ENCODE data around the gene MCC. TPM values are rescaled to one million over a fixed set of nuclear protein-coding genes. Genes with fewer than 3 reads are reported as not detected.

MCC gene
- total and polyA plus RNA-seq, 2 experiments from 2014 or later: 8.3 to 31.5 TPM

GRCh38 chr5:113367586-113367985 is 120.7 kb downstream of the MCC start:
- Histone ChIP-seq H3K4me1 (ENCODE audit: insufficient read depth) (no peaks in the 10 kb centered on the region), H3K4me2 (no peak overlapping the region), H3K79me2 (no peaks in the 10 kb centered on the region), H2AFZ (no peak overlapping the region), H3K27me3 (no peaks in the 10 kb centered on the region), H3K27ac (no peak overlapping the region), H3K4me3 (no peak overlapping the region), H3K9me3 (ENCODE audit: low read depth) (no peaks in the 10 kb centered on the region), H3K9me2 (replicated peaks; ENCODE audit: insufficient read depth) (no peaks in the 10 kb centered on the region), H3K36me3 (replicated peaks; ENCODE audit: insufficient read depth, low read depth) (no peaks in the 10 kb centered on the region), H4K20me1 (ENCODE audit: insufficient read depth, poor library complexity, severe bottlenecking) (no peaks in the 10 kb centered on the region)
- DNase-seq (ENCODE audit: low spot score): no peak
- TF ChIP-seq EZH2phosphoT487 (IDR thresholded peaks at IDR 0.05; ENCODE audit: low read depth, severe bottlenecking, unreplicated experiment) (no peak), EZH2 (IDR thresholded peaks at IDR 0.05; ENCODE audit: borderline replicate concordance) (no peak), CTCF (IDR thresholded peaks at IDR 0.05; ENCODE audit: poor library complexity) (no peak)
- 50% methylated on average over 1 of the region's 1 CpG for WGBS (ENCODE audit: low lambda C conversion rate, missing lambda C conversion rate)

DNA sequence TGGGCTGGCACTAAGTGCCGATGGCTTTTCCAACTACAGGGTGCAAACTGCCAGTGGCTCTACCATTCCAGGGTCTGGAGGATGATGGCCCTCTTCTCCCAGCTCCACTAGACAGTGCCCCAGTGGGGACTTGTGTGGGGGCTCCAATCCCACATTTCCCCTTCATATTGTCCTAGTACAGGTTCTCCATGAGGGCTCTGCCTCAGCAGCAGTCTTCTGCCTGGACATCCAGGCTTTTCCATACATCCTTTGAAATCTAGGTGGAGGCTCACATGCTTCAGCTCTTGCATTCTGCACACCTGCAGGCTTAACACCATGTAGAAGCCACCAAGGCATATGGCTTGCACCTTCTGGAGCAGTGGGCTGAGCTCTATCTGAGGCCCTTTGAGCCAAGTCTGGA is 123.8 kb downstream of the MCC start:
- Histone ChIP-seq H3K4me2 (no peak overlapping the region), H3K9me2 (replicated peaks; ENCODE audit: insufficient read depth) (no peaks in the 10 kb centered on the region), H3K4me1 (ENCODE audit: insufficient read depth) (no peaks in the 10 kb centered on the region), H2AFZ (no peak overlapping the region), H3K4me3 (no peak overlapping the region), H3K27ac (no peak overlapping the region), H4K20me1 (ENCODE audit: insufficient read depth, poor library complexity, severe bottlenecking) (no peaks in the 10 kb centered on the region), H3K36me3 (replicated peaks; ENCODE audit: insufficient read depth, low read depth) (no peaks in the 10 kb centered on the region), H3K79me2 (no peaks in the 10 kb centered on the region), H3K9me3 (ENCODE audit: low read depth) (no peaks in the 10 kb centered on the region), H3K27me3 (no peaks in the 10 kb centered on the region)
- no peak for DNase-seq (ENCODE audit: low spot score)
- 100% methylated on average over 1 of the region's 1 CpG for WGBS (ENCODE audit: low lambda C conversion rate, missing lambda C conversion rate)
- TF ChIP-seq EZH2phosphoT487 (IDR thresholded peaks at IDR 0.05; ENCODE audit: low read depth, severe bottlenecking, unreplicated experiment): no peak
- TF ChIP-seq EZH2 (IDR thresholded peaks at IDR 0.05; ENCODE audit: borderline replicate concordance): no peak
- no peak for TF ChIP-seq CTCF (IDR thresholded peaks at IDR 0.05; ENCODE audit: poor library complexity)

- TF ChIP-seq CTCF (IDR thresholded peaks at IDR 0.05; ENCODE audit: poor library complexity): no peak
- TF ChIP-seq EZH2phosphoT487 (IDR thresholded peaks at IDR 0.05; ENCODE audit: low read depth, severe bottlenecking, unreplicated experiment): no peak
- TF ChIP-seq EZH2 (IDR thresholded peaks at IDR 0.05; ENCODE audit: borderline replicate concordance): no peak
- Histone ChIP-seq H3K36me3 (replicated peaks; ENCODE audit: insufficient read depth, low read depth) (no peaks in the 10 kb centered on the region), H3K27me3 (no peaks in the 10 kb centered on the region), H3K9me2 (replicated peaks; ENCODE audit: insufficient read depth) (no peaks in the 10 kb centered on the region), H3K4me3 (no peak overlapping the region), H3K79me2 (no peaks in the 10 kb centered on the region), H3K27ac (no peak overlapping the region), H2AFZ (no peak overlapping the region), H3K4me1 (ENCODE audit: insufficient read depth) (no peaks in the 10 kb centered on the region), H3K4me2 (no peak overlapping the region), H3K9me3 (ENCODE audit: low read depth) (no peaks in the 10 kb centered on the region), H4K20me1 (ENCODE audit: insufficient read depth, poor library complexity, severe bottlenecking) (no peaks in the 10 kb centered on the region)
- WGBS (ENCODE audit: low lambda C conversion rate, missing lambda C conversion rate): 100% methylated on average over 1 of the region's 1 CpG
- no peak for DNase-seq (ENCODE audit: low spot score)
Measured at GRCh38 chr5:113361701-113362100, 126.6 kb downstream of the MCC start.

DNA sequence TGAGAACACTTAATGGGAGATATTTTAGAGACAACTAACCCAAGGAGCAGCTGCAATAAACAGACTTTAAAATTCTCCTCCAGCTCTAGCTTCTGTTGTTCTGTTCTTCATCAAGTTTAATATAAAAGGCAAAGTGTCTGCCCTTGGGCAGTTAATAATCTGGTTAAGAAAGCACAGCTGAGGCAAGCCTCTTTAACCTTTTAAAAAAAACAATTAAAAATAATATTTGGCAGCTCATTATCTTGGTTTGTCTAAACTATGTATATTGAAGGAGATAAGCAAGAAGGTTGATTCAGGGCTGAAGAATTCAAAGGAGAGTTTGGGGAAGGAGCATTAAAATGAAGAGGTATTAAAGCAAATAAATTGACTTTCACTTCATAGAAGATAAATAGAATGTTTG is 128.8 kb downstream of the MCC start:
- Histone ChIP-seq H2AFZ (no peak overlapping the region), H3K4me3 (no peak overlapping the region), H3K4me2 (no peak overlapping the region), H3K36me3 (replicated peaks; ENCODE audit: insufficient read depth, low read depth) (no peaks in the 10 kb centered on the region), H4K20me1 (ENCODE audit: insufficient read depth, poor library complexity, severe bottlenecking) (no peaks in the 10 kb centered on the region), H3K4me1 (ENCODE audit: insufficient read depth) (no peaks in the 10 kb centered on the region), H3K27me3 (no peaks in the 10 kb centered on the region), H3K9me3 (ENCODE audit: low read depth) (no peaks in the 10 kb centered on the region), H3K27ac (no peak overlapping the region), H3K9me2 (replicated peaks; ENCODE audit: insufficient read depth) (no peaks in the 10 kb centered on the region), H3K79me2 (no peaks in the 10 kb centered on the region)
- TF ChIP-seq EZH2 (IDR thresholded peaks at IDR 0.05; ENCODE audit: borderline replicate concordance) (no peak), EZH2phosphoT487 (IDR thresholded peaks at IDR 0.05; ENCODE audit: low read depth, severe bottlenecking, unreplicated experiment) (no peak), CTCF (IDR thresholded peaks at IDR 0.05; ENCODE audit: poor library complexity) (no peak)
- DNase-seq (ENCODE audit: low spot score): no peak

All from hepatocyte (in vitro differentiated cells).